ENCODE measurements around the gene SLC6A20.
"Not testable (repeated sequence)": the region's sequence is repeated elsewhere in the genome, so short reads cannot be mapped to it uniquely, and the experiment has no call there.

The SLC6A20 gene

DNA sequence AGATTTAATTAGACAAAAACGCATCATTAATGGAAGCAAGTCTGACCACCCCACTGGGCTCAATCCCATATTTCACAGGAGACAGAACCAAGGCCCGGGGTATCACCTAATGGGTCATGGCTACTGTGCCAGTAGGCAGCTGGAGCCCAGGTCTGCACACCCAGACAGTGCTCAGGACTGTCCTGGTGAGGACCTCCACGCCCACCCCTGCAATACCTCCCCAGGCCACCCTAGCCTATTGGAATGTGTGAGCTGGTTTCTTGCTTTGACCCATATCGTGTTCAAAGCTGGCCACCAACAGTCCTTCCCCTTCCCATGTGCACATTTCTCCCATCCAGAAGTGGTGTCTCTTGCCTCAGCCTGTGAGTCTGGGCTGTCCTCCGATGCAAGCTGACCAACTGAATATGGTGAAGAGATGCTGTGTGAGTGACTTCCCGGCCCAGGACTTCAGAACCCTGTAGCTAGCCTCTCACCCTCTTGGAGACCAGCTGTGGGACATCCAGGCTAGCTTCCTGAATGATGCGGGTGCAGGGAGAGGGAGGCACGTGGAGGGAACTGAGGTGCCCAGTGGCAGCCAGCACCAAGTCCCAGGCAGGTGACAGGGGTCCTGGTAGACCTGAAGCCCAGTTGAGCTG, 19.1 kb downstream of the SLC6A20 start:
- no peak for DNase-seq

DNA sequence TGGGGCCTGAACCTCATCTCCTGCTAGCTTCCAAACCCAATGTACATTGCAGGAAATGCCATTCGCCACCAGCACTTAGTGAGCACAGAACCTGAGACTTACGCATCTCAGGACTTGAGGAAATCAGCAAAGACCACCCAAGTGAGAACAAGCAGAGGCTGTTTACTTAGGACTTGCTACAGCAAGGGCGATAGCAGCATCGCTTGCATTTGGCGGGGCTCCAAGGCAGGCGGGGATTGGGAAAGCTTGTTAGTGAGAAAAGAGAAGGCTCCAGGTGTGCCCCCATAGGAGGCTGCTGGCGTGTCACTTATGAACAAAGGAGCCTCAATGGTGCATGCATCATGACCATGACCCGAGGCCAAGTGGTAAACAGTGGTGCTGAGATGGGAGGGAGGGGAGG, 19.7 kb downstream of the SLC6A20 start:
- no peak for DNase-seq

DNA sequence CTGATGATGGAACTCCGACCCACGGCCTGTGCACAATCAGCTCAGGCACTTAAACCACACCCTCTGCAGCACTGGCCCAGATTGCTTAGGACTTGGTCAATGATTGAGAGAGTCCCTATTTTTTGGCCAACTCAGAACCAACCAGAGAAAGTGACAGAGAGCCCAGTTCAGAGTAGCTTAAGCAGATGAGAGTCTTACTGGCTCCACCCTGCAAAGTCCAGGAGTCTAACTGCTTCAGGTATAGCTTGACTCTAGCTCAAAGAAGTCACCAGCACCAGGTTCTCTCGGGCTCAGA, 20.1 kb downstream of the SLC6A20 start:
- no peak for DNase-seq

DNA sequence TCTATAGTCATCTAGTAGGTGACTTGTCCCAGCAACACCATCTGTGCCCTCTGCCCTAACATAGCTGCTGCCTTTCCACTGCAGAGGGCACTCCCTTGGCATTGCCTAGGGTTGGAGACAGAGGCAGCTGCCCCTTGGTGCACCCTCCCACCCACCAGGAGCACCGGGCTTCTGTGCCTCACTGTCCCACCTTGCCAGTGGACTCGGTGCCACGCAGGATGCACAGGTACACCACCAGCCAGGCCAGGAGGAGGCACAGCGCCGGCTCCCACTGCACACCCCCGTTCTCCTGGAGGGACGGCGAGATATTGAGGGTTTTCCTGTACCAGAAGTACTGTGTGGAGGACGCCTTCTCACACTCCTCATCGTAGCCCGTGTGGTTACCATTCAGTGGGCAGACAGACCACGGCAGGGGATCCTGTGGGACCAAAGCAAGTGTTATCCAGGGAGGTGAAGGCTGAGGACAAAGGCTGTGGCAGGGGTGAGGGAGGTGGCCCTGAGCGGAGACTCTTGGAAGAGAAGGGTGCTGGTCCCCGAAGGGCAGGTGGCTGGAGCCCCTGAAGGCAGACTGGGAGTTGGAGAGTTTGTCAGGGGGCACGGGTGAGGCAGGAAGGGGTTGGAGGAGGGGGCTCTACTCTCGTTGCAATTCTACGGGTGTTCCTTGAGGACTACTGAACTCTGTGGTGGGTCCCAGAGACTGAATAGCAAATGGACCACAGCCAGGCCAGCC, 20.6 kb downstream of the SLC6A20 start:
- no peak for DNase-seq

DNA sequence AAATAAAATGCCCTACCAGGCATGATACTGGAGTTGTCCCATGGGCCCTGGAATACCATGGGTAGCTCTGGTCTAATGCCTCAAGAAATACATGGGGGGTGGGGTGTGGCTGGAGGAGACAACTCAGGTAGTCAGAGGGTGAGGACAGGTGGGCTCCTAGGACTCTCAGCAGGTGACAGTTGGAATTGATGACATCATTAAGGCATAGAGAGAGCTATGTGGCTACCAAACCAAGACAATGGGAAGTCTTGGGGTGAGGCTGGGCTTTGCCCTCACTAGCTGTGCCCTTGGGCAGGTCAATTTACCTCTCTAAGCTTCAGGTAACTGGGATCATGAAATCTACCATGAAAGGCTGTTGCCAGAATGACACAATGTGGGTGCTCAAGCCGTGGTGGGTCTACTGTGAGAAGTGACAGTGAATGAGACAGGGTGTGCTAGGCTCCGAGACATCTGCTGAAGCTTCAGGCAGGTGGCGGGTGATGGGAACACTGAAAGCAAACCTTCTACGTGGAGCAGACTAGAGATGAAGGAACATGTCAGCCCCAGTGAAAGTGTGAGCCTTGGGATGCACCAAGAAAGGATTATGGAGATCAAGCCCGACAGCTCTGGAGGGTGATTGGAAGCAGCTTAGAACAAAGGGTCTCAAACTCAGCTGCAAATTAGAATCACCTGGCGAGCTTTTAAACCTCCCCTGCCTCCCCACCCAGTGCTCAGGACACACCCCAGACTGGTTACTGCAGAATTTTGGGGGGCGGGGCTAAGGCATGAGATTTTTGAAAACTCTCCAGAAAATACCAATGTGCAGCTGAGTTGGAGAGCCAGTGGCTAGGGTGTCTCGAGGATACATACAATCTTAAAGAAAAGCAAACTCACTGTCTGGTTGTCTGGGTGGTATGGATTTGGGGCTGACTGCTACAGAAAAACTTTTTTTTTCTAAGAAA, 21.5 kb downstream of the SLC6A20 start:
- DNase-seq: no peak

DNA sequence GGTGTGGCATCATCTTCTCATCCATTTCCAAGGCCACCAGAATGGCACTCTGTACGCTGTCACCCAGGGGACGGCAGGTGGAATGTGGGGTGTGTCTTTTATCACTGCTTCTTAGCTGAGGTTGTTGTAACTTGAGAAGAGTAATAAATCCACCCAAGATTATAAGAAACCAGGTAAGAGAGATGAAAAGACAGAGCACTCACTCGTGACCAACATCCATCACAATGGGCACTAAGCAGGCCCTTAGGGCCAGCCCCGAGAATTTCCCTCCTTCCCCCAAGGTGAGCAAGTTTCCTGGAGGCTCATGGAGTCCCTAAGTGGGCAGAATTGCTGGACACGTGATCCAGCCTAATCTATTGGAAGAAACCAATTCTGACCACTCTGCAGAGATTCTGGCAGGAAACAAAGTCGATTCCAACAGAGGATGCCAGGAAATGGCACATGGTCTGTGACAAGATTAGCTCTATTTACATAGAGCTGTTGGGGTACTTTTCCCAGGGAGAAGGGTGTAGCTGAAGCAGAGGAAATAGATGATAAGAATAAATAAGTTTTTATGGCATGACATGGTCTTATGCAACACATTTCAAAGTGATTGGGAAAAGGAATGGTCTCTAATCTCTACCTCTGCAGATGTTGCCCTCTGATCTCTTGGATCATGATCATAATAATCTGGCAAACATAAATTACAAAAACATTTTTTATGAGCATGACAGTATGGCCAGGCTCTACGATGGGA, 22.5 kb downstream of the SLC6A20 start:
- no peak for DNase-seq

DNA sequence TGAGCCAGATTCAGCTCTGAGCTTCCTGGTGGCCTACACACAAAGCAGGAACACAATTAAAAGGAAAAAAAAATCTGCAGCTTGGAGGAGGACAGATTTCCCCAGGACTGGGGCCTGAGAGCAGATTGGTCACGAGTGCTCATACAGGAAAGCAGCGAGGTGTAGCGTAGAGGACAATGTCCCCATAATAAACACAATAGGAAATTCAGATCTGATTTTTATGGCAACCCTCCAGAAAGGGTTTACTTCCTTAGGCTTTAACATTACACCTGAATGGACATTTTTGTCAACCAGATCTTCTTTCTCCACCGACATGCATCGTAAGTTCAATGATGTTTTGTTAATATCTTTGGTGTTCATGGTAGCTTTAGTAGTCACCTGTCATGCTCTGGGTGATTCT, 23.3 kb downstream of the SLC6A20 start:
- no peak for DNase-seq

DNA sequence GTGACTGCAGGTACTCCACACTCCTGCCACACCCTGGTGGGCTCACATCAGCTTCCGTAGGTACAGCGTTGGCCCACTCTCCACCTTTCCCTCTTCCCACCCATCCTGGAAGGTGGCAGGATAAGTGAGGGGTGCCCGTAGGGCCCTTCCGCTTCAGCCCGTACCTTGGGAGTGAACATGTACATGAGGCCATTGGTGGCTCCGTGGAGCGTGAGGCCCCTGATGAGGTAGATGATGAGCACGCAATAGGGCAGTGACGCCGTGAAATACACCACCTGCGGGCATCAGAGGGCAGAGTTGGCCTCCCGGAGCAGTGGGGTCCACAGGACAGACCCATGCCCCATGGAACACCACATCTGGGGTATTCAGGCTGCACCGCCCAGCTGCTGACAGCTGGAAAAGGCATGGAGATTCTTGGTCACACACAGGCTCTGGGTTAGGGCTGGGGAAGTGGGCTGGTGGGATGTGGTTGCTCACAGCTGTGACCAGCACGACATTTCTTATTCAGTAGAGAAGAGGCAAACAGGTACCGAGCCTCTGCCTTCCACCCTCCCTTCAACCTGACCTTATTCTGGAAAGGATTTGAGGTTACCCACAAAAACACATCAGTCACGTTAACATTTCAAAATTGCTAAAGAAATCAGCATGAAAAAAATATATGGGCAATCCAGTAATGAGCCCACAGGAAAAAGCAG, 23.8 kb downstream of the SLC6A20 start:
- DNase-seq: no peak

DNA sequence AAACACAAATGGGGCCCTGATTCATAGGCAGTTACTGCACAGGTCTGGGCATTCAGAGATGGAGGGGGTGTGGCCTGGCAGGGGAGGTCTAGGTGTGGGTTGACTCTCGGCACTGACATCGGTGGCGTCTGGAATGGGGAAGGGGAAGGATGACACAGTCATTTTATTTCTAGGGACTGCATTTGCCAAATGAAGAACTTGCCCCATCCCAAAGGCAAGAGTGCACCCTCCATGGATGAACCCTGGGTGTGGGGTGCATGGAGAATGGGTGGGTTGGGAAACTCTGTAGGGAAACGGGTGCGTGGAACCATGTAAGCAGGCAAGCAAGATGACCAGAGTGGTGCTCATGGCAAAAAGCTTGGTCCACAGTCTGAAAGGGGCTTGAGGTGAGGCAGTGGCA, 24.5 kb downstream of the SLC6A20 start:
- no peak for DNase-seq

DNA sequence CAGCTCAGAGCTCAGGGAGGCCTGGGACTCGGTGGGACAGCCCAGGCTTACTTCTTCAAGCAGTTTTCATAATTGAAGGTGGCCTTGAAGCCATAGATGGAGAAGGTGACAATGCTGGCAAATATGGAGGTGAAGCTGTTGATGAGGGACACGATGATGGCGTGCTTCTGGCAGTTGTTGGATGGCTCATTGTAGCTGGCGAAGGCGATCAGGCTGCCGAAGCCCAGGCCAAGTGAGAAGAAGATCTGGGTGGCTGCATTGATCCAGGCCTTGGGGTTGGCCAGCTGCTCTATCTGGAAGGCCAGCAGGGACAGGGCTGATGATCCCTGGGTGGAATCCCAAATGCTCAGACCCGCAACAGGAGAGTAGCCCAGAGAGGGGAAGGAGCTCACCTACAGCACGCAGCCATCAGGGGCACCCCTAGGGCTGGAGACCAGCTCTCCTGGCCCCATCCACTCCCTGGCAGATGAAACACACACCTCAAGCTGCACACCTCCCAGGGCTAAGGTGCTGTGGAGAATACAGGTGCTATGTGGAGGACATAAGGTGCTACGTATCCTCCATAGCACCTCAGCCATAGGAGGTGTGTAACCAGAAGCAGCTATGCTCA, 25.1 kb downstream of the SLC6A20 start:
- no peak for DNase-seq

DNA sequence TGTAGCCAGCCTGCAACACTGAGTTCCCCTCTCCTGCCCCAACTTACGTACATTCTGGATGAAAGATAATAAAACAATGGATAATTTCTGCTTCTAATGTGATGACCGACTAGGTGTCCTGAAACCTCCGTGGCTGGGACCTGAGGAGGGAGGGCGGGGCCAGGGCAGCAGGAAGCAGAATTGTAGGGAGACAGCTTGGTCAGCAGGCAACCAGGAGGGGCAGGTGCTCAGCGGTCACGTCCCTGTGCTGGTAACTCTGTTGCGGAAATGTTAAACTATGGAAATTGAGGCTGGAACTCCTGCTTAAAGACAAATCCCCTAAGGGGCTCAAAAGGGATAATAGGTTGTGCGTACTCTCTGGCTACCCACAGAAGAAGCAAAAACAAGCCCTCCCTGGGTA, 30.4 kb downstream of the SLC6A20 start:
- DNase-seq: peak; percentile 4

DNA sequence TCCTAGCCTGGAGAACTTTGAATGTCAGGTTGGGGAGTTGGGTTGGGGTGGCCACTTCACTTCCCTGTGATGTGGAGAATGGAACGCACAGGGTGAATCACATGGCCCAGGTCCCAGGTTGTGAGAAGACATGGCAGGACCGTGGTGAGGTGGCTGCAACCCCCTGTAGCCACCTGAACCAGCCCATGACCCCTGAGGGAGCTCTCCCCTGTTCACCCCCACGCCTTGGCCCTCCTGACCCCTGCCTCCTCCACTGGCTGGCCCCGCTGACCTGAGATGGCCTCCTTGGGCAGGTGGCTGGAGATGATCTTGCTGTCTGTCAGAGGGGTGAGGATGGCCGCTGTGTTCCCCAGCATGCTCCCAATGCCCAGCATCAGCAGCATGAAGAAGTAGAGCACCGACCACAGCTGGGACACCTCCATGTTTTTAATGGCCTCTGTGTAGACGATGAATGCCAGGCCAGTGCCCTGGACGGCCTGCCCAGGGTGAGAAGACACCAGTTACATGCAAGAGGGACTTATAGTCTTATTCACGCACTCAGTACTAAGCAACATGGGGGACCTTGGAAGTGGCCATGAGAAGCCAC, 31.0 kb downstream of the SLC6A20 start:
- DNase-seq: no peak

DNA sequence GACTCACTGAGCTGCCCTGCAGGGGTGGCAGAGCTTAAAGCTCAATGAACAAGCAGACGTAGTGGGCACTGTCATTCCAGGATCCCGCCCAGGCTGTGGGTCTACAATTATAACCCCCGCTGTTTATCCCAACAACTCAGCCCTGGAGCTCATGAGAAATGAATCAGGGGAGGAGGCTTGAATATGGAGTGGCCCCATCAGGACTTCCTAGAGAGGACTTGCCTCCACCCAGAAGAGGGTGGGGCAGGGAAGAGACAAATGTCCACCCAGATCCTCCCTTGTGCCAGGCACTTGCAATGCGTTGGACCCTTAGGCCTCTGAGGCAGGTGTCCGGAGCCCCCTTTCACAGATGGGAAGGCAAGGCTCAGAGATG, 33.0 kb downstream of the SLC6A20 start:
- DNase-seq: no peak

DNA sequence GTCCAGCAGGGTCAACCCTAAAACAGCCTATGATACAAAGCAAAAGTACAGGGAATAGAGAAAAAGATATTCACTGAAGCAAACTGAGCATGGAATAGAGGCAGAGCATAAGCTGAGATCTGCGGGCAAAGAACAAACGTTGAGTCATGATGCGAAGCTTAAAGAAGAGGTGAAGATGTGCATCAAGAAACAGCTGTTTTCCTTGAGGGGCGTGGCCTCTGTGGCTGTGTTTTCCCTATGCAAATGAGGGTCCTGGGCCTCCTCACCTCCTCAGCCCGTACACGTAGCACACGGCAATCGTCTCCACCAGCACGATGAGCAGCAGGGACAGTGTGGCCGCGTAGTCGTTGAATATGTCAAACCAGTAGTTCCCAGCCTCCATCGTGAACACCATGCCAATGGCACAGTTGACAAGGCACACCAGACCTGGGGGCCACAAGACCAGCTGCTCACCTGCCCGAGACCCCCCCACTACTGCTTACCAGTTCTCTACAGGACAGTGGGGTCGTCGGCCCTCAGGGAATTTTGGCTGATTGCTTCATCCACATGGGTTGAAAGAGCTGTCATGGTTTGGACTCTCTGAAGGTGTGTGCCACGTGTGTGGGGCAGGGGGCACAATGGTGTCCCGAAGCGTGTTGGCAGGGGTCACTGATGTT, 33.6 kb downstream of the SLC6A20 start:
- no peak for DNase-seq

DNA sequence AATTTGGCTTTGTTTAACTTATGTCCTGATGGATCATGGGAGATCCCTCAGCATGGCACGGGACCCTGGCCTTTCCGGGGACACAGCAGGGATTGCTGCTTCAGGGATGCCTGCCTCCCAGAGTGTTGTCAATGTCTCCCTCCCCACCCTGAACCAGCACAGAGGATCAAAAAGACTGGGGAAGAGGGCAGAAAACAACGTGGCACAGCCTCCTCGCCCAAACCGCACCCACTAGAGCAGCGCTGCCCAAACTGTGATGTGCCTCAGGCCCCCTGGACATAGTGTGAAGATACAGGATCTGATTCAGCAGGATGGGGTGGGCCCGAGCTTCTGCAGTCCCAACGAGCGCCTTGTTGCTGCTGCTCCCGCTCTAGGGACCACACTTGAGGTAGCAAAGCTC, 34.5 kb downstream of the SLC6A20 start:
- no peak for DNase-seq

DNA sequence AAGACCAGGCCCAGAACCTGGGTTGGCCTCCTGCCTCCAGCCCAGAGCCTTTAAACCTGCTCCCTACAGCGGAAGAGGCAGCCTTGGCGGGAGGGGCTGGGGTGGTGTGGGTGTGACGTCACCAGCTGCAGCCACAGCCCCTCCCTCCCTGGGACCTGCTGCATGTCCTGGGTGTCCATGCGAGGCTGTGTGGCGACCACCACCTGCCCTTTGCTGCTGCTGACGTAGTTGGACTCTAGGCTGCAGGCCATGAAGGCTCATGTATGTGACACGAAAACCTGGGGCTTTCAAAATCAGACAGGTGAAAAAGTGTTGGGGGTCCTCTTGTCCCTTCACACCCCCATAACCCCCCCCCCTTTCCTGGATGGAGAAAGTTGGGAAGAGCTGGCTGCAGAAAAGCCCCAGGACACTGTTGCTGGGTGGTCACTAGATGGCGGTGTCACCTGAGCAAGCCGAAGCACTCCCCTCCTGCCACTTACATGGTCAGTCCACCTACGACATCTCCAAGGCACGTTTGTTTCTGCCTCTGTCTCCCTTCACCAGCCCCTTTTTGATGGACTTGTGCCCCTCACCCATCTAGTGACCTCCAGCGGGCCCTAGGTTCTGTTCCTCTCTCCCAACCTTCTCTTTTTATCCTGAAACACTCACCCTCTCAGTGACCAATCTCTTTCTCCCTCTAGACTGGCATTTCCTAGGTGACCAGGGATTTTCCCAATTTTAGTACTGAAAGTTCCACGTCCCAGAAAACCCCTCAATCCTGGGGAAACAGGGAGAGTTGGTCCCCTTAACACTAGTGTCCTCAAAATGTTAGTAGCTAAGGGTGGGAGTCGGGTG, 35.2 kb downstream of the SLC6A20 start:
- peak; percentile 51 for DNase-seq

DNA sequence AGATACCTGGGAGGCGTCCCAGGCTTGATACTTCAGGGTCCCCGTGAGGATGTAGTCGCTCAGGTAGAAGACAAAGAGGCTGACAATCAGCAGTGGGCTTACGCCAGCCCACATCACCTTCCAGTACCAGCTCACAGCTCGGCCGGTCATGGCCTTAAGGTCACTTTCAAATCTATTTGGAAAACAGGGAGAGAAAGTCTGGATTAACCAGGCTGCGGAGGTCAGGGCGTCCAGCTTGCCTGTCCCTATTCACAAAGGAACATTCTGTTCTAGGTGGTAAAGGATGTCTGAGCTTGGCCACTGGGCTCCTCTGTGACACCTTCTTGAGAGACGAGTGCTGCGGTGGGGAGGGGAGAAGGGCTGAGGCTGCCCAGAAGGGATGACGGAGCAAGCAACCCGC, 36.5 kb downstream of the SLC6A20 start:
- no peak for DNase-seq

DNA sequence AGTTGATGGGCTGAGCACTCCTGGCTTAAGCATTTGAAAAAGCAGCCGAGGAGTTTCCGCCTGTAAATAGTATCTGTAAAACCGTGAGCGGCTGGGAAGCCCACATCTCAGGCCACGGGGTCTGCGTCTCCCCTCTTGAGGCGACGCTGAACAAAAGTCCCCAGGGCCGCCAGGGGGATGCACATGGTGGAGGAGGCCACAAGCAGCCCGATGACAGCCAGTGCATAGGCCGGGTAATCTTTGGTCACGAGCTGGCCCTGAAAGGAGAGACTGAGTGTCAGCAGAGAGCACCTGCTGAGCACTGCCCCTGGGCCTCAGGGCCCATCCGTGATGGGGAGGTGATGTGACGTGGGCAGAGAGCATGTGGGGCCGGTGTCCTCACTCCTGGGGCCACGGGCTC, 37.5 kb downstream of the SLC6A20 start:
- DNase-seq: peak; percentile 3

DNA sequence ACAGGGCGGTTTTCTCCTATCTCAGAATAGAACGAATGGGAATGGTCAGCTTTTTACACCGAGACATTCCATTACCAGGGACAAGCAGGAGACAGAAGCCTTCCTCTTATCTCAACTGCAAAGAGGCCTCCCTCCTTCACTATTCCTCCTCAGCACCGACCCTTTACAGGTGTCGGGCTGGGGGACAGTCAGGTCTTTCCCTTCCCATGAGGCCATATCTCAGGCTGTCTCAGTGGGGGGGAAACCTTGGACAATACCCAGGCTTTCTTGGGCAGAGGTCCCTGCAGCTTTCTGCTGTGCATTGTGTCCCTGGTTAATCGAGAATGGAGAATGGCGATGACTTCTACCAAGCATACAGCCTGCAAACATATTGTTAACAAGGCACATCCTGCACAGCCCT, 39.2 kb downstream of the SLC6A20 start:
- DNase-seq: not testable (repeated sequence)

DNA sequence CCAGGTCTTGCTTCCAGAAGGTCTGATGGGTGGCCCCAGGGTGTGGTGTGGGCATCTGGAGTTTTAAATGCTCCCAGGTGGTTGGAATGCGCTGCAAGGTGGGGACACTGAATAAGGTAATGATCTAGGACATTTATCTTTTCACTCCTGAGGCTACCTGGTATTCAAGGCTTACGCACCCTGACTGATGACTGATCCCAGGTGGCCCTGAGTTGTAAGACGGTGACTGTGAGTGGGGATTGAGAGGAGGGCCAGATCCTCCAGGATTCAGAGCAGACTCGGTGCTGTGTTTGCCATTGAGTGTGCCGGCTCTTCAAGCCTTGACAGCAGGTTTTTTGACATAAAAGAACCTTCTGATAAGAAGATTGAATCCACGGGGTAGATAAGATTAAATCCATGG, 40.3 kb downstream of the SLC6A20 start:
- DNase-seq: peak; percentile 6
